GM18519 (cell line): ENCODE results near the gene TPRG1L.
"Not testable (repeated sequence)": the region's sequence is repeated elsewhere in the genome, so short reads cannot be mapped to it uniquely, and the experiment has no call there.

ENCODE experiments used
- ATAC-seq: cut with Tn5 transposase; IDR thresholded peaks from one replicate; pipeline ENCODE4 v1.9.1; 2021; ENCODE audit warnings: mild to moderate bottlenecking, moderate library complexity; ENCODE audit not compliant: unreplicated experiment, low FRiP score

The TPRG1L gene

DNA sequence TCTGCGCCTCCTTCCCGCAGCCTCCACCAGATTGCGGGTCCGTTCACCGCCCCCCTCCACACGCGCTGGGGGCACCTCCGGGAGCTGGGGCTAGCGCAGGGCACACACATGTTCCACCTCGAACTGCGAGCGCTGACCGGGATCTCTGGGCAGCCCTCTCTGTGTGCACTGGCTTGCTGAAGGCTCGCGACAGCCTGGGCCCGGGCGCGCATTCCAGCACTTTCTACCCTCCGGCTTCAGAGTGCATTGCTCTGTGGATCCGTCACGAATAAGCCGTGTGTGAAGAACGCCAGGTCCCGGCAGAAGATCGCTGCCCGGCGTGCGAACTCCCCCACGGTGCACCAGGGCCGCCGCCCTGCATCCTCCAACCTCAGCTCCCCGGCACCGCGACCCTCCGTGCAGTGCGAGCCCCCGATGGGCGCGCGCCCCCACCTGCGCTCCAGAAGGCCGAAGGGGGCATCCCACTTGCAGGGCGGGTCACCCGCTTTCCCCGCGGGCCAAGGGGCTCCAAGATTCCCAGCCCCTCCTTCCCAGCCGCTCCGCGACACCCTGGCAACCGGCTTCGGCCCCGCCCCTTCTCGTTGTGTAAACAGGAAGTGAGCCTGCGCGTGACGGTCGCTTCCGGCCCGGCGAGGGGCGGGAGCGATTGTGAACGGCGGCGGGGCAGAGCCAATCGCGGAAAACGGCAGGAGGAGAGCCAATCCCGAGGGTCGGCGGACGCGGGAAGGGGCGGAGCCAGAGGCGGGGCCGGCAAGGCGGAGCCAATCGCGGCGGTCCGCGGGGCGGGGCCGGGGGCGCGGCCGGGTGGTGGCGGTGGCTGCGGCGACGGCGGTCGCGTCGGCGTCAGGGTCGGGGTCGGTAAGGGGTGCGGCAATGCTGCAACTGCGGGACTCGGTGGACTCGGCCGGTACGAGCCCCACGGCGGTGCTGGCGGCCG is at the start of gene TPRG1L:
Gene TPRG1L (plus strand): TSS at position 816 of the 937 bp plus-strand sequence. CDS start 58 bp downstream, at position 874.
- ATAC-seq, result peak; percentile 90

DNA sequence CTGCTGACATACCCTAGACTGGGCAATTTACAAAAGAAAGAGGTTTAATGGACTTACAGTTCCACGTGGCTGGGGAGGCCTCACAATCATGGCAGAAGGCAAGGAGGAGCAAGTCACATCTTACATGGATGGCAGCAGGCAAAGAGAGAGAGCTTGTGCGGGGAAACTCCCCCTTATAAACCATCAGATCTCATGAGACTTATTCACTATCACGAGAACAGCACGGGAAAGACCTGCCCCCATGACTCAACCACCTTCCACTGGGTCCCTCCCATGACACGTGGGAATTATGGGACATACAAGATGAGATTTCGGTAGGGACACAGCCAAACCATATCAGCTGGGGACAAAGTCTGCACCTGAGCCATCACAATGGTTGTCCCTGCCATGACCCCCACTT is 49.3 kb upstream of the TPRG1L start:
- ATAC-seq, result not testable (repeated sequence)

GRCh38 chr1:3575993-3576392 is 48.8 kb upstream of the TPRG1L start:
- ATAC-seq, result no peak

- no peak for ATAC-seq
Observed at GRCh38 chr1:3577300-3577699, 47.5 kb upstream of the TPRG1L start.

DNA sequence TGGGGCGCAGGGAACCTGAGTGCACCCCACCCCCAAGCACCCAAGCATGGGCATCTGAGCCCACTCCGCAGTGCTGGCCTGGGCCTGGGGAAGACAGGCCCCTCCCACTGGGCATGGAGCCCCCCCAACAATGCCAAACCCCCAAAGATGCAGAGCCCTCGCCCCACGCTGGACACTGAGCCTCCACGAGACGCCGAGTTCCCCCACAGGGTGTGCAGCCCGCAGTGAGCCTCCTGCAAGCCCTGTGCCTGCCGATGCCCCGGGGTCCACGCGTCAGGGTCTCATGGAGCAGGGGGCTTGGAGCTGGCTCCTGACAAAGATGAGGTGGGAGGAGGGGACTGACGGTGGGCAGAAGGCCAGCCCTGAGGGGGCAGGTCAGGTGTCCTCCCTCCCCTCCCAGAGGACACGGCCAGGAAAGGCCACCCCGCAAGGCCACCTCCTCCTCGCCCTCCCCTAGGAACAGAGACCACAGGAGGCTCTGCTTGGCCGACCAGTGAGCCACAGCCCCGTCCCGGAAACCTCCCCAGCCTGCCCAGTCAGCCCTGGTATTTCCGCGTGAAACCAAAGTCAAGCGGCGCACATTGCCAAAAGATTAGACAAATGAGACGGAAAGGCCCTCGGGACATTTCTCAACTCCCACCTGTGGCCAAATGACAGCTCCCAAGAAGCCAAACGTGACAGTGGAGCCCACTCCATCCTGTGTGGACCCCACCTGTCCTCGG is 46.9 kb upstream of the TPRG1L start:
- ATAC-seq, result no peak

DNA sequence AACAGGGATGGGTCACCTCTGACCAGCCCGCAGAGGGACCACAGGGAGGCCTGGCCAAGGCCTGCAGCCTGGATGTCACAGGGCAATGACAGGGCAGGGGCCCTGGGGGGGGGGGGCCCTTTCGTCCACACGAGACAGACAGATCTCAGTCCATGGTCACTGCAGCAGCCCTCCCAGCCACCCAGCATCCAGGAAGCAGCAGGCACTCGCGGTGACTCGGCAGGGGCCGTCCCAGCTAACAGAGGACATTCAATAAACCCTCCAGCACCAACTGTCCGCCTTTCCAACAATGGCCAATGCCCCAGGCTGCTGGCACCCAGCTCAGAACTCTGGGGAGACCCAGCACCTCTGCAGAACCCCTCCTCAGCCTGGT is 46.4 kb upstream of the TPRG1L start:
- no peak for ATAC-seq

GRCh38 chr1:3578906-3579305 is 45.9 kb upstream of the TPRG1L start:
- no peak for ATAC-seq

GRCh38 chr1:3579626-3580025 is 45.2 kb upstream of the TPRG1L start:
- no peak for ATAC-seq

DNA sequence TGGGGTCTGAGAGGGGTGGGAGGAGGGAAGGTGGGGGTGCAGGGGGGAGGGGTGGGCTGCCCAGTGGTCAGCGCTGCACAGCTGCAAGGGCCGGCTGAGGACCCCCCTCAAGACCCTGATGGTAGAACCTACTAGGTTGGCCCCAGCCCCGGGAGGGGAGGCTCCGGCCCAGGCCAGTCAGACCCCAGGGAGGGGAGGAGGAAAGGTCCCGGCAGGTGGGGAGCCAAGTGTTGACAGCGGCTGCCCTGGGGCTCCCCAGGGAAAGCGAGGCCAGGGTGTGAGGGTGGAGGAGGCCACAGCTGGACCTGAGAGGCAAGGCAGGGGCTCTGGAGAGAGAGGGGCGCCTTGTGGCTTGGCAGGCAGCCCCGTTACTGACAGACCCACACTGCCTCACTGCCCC is 44.6 kb upstream of the TPRG1L start:
- no peak for ATAC-seq

DNA sequence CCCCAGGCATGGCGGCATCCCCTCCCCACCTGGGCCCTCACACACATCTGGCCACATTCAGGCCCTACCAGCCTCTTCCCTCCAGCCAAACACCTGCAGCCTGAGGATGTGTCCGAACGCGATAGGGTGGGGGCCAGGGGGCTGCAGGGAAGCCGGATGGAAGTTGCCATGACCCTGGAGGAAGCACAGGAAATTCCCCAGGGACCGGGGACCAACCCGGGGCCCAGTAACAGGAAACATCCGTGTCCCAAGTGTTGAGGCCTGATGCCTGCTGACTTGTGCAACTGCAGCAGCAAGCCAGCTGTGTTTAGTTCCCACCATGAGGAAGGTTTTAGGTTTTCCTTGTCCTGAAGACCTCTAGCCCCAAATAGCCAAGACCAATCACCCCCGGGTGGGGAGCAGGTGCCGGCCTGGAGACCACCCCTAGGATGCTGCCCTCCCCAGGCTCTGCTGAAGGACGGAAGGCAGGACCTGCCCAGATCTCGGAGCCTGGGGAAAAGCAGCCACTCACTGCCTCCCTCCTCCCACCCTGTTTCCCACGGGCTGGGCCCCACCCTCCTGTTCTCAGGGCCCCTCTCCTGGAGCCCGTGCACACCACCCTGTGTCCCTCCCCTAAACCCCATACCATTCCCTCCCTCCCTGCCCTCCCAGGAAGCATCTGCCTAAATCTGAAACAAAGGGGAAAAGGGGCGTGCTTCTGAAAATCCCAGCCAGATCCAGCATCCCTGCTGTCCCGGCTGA is 43.3 kb upstream of the TPRG1L start:
- ATAC-seq, result no peak

DNA sequence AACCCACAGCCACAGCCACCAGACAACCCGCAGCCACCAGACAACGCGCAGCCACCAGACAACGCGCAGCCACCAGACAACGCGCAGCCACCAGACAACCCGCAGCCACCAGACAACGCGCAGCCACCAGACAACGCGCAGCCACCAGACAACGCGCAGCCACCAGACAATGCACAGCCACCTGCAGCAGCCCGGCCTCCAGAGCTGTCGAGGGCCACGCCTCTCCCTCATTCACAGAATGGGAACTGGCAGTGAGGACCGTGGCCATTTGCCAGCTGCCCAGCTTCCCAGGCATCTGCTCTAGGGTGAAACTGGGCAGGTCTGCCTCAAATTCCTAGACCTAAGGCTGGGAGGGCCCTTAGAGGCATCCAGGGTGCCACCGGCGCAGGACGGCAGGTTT is 41.1 kb upstream of the TPRG1L start:
- not testable (repeated sequence) for ATAC-seq

- ATAC-seq, result no peak
Observed at GRCh38 chr1:3584915-3585314, 39.9 kb upstream of the TPRG1L start.

- not testable (repeated sequence) for ATAC-seq
Observed at GRCh38 chr1:3585353-3585868, 39.4 kb upstream of the TPRG1L start.

GRCh38 chr1:3585940-3586568 is 38.8 kb upstream of the TPRG1L start:
- no peak for ATAC-seq

- no peak for ATAC-seq
Observed at GRCh38 chr1:3586986-3587759, 37.6 kb upstream of the TPRG1L start.

- ATAC-seq, result no peak
Observed at GRCh38 chr1:3588395-3588794, 36.4 kb upstream of the TPRG1L start.

DNA sequence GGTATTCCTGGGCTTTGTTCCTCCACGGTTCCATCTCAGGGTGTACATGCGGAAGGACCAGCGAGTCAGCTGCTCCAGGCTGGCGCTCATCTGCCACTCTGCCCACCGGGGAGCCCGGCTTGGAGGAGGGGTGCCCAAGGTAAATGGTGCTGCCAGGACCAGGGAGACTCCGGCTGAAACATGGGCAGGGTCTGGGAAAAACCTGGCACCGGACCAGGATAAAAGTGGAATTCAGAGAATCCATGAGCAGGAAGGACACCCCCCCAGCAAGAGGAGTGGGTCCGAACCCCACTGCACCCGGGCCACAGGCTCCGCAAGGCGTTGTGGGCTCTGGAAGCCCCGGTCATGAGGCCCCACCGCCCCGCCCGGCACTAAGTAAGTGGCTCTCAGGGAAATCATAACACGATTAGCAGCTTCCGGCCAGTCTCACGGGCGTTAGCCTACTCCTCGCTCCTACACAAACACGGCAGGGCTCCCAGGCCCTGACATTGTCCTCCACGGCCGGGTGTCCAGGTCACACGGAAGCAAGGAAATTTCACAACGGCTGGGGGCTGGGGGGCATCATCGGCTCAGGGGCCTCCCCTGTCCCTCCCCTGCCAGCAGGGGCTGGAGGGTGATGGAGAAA is 34.6 kb upstream of the TPRG1L start:
- ATAC-seq, result no peak

DNA sequence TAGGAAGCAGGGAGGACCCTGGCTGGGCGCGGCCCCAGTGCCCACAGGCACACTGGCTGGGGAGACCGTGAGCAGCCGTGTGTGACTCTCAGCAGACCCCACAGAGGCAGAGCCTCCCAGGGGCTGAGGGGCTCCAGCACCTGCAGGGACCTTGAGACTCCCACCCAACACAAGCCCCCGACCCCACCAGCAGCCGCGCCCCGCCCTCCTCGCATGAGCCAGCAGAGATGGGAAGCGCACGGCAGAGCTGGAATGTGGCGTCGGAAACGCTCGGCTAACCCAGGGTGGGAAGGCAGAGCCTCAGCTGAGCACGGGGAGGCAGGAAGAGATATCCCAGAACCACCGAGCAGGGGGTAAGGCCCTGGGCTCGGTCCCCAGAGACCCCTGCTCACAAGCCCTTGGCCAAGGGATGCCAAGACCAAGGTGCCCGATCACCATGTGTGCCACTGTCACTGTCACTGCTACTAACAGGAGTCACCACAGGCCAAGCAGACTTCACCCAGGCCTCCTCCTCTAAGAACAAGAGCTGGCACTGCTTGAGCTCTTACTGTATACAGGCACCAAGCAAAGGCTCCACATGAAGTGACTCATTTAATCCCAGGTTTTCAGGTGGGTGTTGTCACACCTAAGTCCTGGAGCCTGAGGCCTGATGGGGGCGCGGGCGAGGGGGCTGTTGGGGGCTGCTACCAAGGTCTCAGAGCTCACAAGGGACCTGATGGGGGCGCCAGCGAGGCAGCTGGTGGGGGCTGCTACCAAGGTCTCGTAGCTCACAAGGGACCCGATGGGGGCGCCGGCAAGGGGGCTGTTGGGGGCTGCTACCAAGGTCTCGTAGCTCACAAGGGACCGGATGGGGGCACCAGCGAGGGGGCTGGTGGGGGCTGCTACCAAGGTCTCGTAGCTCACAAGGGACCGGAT is 33.6 kb upstream of the TPRG1L start:
- no peak for ATAC-seq
